Measurements from ENCODE around the gene UPF1. TPM values are rescaled to one million over a fixed set of nuclear protein-coding genes. Genes with fewer than 3 reads are reported as not detected.

The UPF1 gene
- polyA plus RNA-seq, 1 of the 3 experiments (the other 2 are of a cell fraction), result 33.3 TPM

DNA sequence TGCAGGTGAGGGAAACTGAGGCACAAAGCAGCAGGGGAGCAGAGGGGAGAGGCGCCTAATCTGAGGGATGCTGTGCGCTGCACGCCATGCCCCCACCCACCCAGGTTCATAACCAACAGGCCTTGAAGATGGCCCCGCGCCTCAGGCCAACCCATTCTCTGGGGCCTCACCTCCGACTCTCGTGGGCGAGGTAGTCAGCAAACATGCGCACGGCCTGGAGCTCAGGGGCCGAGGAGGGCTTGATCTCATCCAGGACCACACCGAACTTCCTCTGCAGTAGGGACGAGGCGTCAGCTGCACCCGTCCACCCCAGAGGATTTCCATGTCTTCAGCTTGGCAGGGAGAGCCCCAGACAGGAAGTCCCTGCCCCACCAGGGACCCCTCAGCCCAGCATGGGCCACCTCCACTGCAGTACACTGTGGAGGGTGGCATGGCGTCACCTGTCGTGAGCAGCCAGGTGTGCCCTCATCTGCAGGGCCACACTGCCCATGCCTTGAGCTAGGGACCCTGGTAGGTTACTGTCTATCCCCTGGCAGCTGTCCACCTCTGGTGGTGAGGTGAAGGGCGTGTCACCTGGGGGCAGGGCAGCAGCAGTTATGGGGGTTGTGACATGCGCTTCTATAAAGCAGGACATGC is 79.2 kb downstream of the UPF1 start:
- Histone ChIP-seq H3K4me1 (ENCODE audit: control insufficient read depth in 1 of 2, insufficient read depth in 2 of 2, low read depth in 1 of 2, low read length in 1 of 2) (no peaks in the 10 kb centered on the region; a peak in 1 of 4 replicates), H3K27ac (ENCODE audit: low read depth in 2 of 2, low read length in 1 of 2) (no peak overlapping the region), H2AFZ (ENCODE audit: low read depth) (no peak overlapping the region), H4K20me1 (ENCODE audit: insufficient read depth) (peaks cover 44% of the 10 kb centered on the region), H3K79me2 (ENCODE audit: insufficient read depth) (peaks cover 46% of the 10 kb centered on the region), H3F3A (replicated peaks; ENCODE audit: insufficient read depth) (no peaks in the 10 kb centered on the region), H3K27me3 (ENCODE audit: insufficient read depth) (no peaks in the 10 kb centered on the region), H3K9me3 (no peaks in the 10 kb centered on the region), H3K36me3 (replicated peaks in 1 of 2; ENCODE audit: control insufficient read depth in 1 of 2, insufficient read depth in 2 of 2, low read length in 1 of 2) (peaks cover 33 to 51% of the 10 kb centered on the region in 2 experiments), H3K4me2 (no peak overlapping the region), H3K4me3 (ENCODE audit: low read depth in 2 of 2, low read length in 1 of 2) (no peak overlapping the region), H3K9me2 (no peaks in the 10 kb centered on the region), H3K9ac (no peak overlapping the region)
- TF ChIP-seq, protein P1, sequence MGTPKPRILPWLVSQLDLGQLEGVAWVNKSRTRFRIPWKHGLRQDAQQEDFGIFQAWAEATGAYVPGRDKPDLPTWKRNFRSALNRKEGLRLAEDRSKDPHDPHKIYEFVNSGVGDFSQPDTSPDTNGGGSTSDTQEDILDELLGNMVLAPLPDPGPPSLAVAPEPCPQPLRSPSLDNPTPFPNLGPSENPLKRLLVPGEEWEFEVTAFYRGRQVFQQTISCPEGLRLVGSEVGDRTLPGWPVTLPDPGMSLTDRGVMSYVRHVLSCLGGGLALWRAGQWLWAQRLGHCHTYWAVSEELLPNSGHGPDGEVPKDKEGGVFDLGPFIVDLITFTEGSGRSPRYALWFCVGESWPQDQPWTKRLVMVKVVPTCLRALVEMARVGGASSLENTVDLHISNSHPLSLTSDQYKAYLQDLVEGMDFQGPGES (IDR thresholded peaks at IDR 0.05; ENCODE audit: low read depth, low read length), result no peak
- TF ChIP-seq POLR2AphosphoS5 (IDR thresholded peaks at IDR 0.05; ENCODE audit: low read depth, low read length) (no peak), SIN3A (IDR thresholded peaks at IDR 0.05; ENCODE audit: borderline replicate concordance, low read depth, low read length) (no peak), MXI1 (IDR thresholded peaks at IDR 0.05; ENCODE audit: low read depth, low read length) (no peak), TAF1 (IDR thresholded peaks at IDR 0.05; ENCODE audit: borderline replicate concordance, low read depth, low read length) (no peak), YY1 (IDR thresholded peaks at IDR 0.05; ENCODE audit: low read depth) (no peak), GABPA (IDR thresholded peaks at IDR 0.05; ENCODE audit: low read depth) (no peak), SMC3 (IDR thresholded peaks at IDR 0.05; ENCODE audit: low read depth, low read length) (no peak), ELF1 (IDR thresholded peaks at IDR 0.05) (no peak), TCF12 (IDR thresholded peaks at IDR 0.05) (no peak), TEAD4 (IDR thresholded peaks at IDR 0.05; ENCODE audit: borderline replicate concordance, insufficient read depth) (no peak), NFIC (IDR thresholded peaks at IDR 0.05; ENCODE audit: borderline replicate concordance) (no peak), FOSL2 (IDR thresholded peaks at IDR 0.05; ENCODE audit: borderline replicate concordance, low read depth) (no peak), RCOR1 (IDR thresholded peaks at IDR 0.05; ENCODE audit: low read length) (no peak)
- TF ChIP-seq, protein P2, sequence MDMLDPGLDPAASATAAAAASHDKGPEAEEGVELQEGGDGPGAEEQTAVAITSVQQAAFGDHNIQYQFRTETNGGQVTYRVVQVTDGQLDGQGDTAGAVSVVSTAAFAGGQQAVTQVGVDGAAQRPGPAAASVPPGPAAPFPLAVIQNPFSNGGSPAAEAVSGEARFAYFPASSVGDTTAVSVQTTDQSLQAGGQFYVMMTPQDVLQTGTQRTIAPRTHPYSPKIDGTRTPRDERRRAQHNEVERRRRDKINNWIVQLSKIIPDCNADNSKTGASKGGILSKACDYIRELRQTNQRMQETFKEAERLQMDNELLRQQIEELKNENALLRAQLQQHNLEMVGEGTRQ (IDR thresholded peaks at IDR 0.05; ENCODE audit: borderline replicate concordance, low read depth, low read length), result no peak
- TF ChIP-seq, protein P3, sequence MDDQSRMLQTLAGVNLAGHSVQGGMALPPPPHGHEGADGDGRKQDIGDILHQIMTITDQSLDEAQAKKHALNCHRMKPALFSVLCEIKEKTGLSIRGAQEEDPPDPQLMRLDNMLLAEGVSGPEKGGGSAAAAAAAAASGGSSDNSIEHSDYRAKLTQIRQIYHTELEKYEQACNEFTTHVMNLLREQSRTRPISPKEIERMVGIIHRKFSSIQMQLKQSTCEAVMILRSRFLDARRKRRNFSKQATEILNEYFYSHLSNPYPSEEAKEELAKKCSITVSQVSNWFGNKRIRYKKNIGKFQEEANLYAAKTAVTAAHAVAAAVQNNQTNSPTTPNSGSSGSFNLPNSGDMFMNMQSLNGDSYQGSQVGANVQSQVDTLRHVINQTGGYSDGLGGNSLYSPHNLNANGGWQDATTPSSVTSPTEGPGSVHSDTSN (IDR thresholded peaks at IDR 0.05), result no peak
- TF ChIP-seq, protein P4, sequence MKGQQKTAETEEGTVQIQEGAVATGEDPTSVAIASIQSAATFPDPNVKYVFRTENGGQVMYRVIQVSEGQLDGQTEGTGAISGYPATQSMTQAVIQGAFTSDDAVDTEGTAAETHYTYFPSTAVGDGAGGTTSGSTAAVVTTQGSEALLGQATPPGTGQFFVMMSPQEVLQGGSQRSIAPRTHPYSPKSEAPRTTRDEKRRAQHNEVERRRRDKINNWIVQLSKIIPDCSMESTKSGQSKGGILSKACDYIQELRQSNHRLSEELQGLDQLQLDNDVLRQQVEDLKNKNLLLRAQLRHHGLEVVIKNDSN (IDR thresholded peaks at IDR 0.05; ENCODE audit: borderline replicate concordance, low read depth), result no peak
- TF ChIP-seq, protein P5, sequence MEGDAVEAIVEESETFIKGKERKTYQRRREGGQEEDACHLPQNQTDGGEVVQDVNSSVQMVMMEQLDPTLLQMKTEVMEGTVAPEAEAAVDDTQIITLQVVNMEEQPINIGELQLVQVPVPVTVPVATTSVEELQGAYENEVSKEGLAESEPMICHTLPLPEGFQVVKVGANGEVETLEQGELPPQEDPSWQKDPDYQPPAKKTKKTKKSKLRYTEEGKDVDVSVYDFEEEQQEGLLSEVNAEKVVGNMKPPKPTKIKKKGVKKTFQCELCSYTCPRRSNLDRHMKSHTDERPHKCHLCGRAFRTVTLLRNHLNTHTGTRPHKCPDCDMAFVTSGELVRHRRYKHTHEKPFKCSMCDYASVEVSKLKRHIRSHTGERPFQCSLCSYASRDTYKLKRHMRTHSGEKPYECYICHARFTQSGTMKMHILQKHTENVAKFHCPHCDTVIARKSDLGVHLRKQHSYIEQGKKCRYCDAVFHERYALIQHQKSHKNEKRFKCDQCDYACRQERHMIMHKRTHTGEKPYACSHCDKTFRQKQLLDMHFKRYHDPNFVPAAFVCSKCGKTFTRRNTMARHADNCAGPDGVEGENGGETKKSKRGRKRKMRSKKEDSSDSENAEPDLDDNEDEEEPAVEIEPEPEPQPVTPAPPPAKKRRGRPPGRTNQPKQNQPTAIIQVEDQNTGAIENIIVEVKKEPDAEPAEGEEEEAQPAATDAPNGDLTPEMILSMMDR (IDR thresholded peaks at IDR 0.05), result no peak
- CTCF ChIA-PET, result interaction anchor here (4.1 kb wide), 1 partner anchor 16 kb away, joined by 22 read pairs; the partner anchor contains the start of gene CERS1
- POLR2A ChIA-PET, result interaction anchor here (0.8 kb wide), 1 partner anchor 8 kb away, joined by 4 read pairs; the partner anchor contains the start of genes COPE and DDX49
- no peak for DNase-seq
- 100% methylated on average over 2 of the region's 19 CpGs for WGBS (ENCODE audit: low lambda C conversion rate)

Measured in SK-N-SH (cell line).